HepG2 (cell line): ENCODE results near the gene SPATA33.

ENCODE experiments used
- ARHGAP35 ChIP-seq: sonication (generic); formaldehyde crosslinking; IDR thresholded peaks from 2 replicates; pipeline ENCODE4 v1.9.0; 2022; ENCODE audit warnings: mild to moderate bottlenecking, inconsistent platforms, moderate library complexity, missing genetic modification reagents, borderline replicate concordance
- BRCA1 ChIP-seq: sonication (generic); formaldehyde crosslinking; IDR thresholded peaks from 2 replicates; pipeline ENCODE4 v1.4.0; 2020; ENCODE audit warnings: missing genetic modification reagents
- CTCF ChIP-seq: sonication (generic); formaldehyde crosslinking; IDR thresholded peaks from 2 replicates; pipeline ENCODE4 v1.5.0; 2020; ENCODE audit warnings: mild to moderate bottlenecking, missing genetic modification reagents, moderate library complexity

GRCh38 chr16:89613231-89613953 is 44.2 kb upstream of the SPATA33 start, which contains the start of gene DPEP1:
- TF ChIP-seq CTCF (CRISPR knock-in tag) (no peak), ARHGAP35 (no peak), BRCA1 (CRISPR knock-in tag) (no peak)
